ENCODE measurements around the gene LAMA1. TPM values are rescaled to one million over a fixed set of nuclear protein-coding genes. Genes with fewer than 3 reads are reported as not detected.

The LAMA1 gene
- total RNA-seq, 1 experiment from 2014 or later: 11.3 TPM

DNA sequence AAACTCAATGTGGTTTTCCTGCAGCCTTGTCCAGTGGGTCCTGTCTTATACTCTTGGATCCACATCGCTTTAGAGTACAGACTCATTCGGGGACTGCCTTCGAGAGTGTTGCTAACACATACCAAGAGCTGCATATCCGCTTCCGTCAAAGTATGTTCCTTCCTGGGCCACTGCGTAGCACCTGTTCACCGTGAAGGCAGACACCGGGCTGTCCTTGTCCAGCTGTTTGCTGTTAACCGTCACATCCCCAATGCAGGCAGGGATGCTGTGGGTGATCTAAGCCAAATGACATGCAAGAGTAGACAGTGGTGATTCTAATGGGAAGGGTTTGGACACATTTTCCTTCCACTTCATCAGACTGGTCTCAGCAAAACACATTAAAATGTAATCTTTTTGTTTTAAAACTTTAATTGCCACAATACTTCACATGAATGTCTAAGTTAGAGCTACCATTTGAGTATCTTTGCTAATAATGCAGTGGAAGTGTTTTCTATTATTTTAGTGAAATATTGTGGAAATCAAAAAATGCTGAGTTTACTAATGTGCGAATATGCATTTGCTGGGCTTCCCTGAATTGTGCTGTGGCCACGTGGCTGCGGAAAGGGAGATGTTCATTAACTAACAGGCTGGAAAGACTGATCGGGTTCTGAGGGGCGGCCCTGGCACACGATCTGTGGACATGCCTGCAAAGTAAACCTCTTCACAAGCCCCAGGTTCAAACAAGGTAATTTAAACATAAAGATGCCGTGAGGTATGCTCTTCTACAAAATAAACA is 169.1 kb downstream of the LAMA1 start:
- CTCF ChIA-PET: interaction anchor here (0.5 to 1.6 kb wide), 2 partner anchors 26 to 53 kb away, joined by 3 read pairs; no protein-coding TSS in a partner anchor
- POLR2A ChIA-PET: interaction anchor here (0.6 kb wide), 1 partner anchor 97 kb away, joined by 3 read pairs; no protein-coding TSS in a partner anchor
- no peaks in the 10 kb centered on the region for H3K9me3 Mint-ChIP-seq (ENCODE audit: unreplicated experiment)
- TF ChIP-seq, protein P1, sequence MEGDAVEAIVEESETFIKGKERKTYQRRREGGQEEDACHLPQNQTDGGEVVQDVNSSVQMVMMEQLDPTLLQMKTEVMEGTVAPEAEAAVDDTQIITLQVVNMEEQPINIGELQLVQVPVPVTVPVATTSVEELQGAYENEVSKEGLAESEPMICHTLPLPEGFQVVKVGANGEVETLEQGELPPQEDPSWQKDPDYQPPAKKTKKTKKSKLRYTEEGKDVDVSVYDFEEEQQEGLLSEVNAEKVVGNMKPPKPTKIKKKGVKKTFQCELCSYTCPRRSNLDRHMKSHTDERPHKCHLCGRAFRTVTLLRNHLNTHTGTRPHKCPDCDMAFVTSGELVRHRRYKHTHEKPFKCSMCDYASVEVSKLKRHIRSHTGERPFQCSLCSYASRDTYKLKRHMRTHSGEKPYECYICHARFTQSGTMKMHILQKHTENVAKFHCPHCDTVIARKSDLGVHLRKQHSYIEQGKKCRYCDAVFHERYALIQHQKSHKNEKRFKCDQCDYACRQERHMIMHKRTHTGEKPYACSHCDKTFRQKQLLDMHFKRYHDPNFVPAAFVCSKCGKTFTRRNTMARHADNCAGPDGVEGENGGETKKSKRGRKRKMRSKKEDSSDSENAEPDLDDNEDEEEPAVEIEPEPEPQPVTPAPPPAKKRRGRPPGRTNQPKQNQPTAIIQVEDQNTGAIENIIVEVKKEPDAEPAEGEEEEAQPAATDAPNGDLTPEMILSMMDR (IDR thresholded peaks at IDR 0.05; ENCODE audit: unreplicated experiment): no peak
- H3K27me3 Mint-ChIP-seq (ENCODE audit: insufficient read depth, unreplicated experiment): no peaks in the 10 kb centered on the region
- H3K27ac Mint-ChIP-seq (ENCODE audit: low read depth, unreplicated experiment): no peak overlapping the region
- DNase-seq (ENCODE audit: unreplicated experiment): no peak
- H3K4me3 Mint-ChIP-seq (ENCODE audit: unreplicated experiment): no peak overlapping the region
- peaks cover 7% of the 10 kb centered on the region for H3K36me3 Mint-ChIP-seq (ENCODE audit: insufficient read depth, unreplicated experiment)
- H3K4me1 Mint-ChIP-seq (ENCODE audit: insufficient read depth, unreplicated experiment): no peaks in the 10 kb centered on the region
- no TSS peak for BruUV-seq (replicated peaks)
- intact Hi-C loops (cut with micrococcal nuclease): no loop called here

- H3K27ac Mint-ChIP-seq (ENCODE audit: low read depth, unreplicated experiment): no peak overlapping the region
- intact Hi-C loops (cut with micrococcal nuclease): no loop called here
- DNase-seq (ENCODE audit: unreplicated experiment): no peak
- ChIA-PET CTCF (interaction anchor here (0.6 to 1.6 kb wide), 4 partner anchors 26 to 505 kb away, joined by 3 read pairs; no protein-coding TSS in a partner anchor), POLR2A (interaction anchor here (0.9 to 1.8 kb wide), 2 partner anchors 12 to 47 kb away, joined by 6 to 8 read pairs; no protein-coding TSS in a partner anchor)
- H3K9me3 Mint-ChIP-seq (ENCODE audit: unreplicated experiment): no peaks in the 10 kb centered on the region
- no TSS peak for BruUV-seq (replicated peaks)
- no peak overlapping the region for H3K4me3 Mint-ChIP-seq (ENCODE audit: unreplicated experiment)
- H3K36me3 Mint-ChIP-seq (ENCODE audit: insufficient read depth, unreplicated experiment): peaks cover 7% of the 10 kb centered on the region
- no peaks in the 10 kb centered on the region for H3K4me1 Mint-ChIP-seq (ENCODE audit: insufficient read depth, unreplicated experiment)
- H3K27me3 Mint-ChIP-seq (ENCODE audit: insufficient read depth, unreplicated experiment): no peaks in the 10 kb centered on the region
- TF ChIP-seq, protein P1 (IDR thresholded peaks at IDR 0.05; ENCODE audit: unreplicated experiment): no peak
Observed at GRCh38 chr18:6947338-6948030, 170.1 kb downstream of the LAMA1 start.

- BruUV-seq (replicated peaks): no TSS peak
- ChIA-PET POLR2A (no interaction called here), CTCF (interaction anchor here (0.6 to 4.3 kb wide), 4 partner anchors 15 to 220 kb away, joined by 3 to 34 read pairs (median 3); no protein-coding TSS in a partner anchor)
- Mint-ChIP-seq H3K4me1 (ENCODE audit: insufficient read depth, unreplicated experiment) (no peaks in the 10 kb centered on the region), H3K36me3 (ENCODE audit: insufficient read depth, unreplicated experiment) (peaks cover 6% of the 10 kb centered on the region), H3K9me3 (ENCODE audit: unreplicated experiment) (no peaks in the 10 kb centered on the region), H3K27me3 (ENCODE audit: insufficient read depth, unreplicated experiment) (no peaks in the 10 kb centered on the region), H3K4me3 (ENCODE audit: unreplicated experiment) (no peak overlapping the region), H3K27ac (ENCODE audit: low read depth, unreplicated experiment) (no peak overlapping the region)
- no peak for DNase-seq (ENCODE audit: unreplicated experiment)
- TF ChIP-seq, protein P1 (IDR thresholded peaks at IDR 0.05; ENCODE audit: unreplicated experiment): no peak
- intact Hi-C loops (cut with micrococcal nuclease): no loop called here
Observed at GRCh38 chr18:6943143-6943542, 174.5 kb downstream of the LAMA1 start.

- peaks cover 6% of the 10 kb centered on the region for H3K36me3 Mint-ChIP-seq (ENCODE audit: insufficient read depth, unreplicated experiment)
- no TSS peak for BruUV-seq (replicated peaks)
- H3K27ac Mint-ChIP-seq (ENCODE audit: low read depth, unreplicated experiment): no peak overlapping the region
Observed at GRCh38 chr18:6942742-6943141, 174.9 kb downstream of the LAMA1 start.

More at GRCh38 chr18:6942742-6943141, 174.9 kb downstream of the LAMA1 start:
- CTCF ChIA-PET: interaction anchor here (1.0 to 4.3 kb wide), 2 partner anchors 23 to 60 kb away, joined by 3 to 34 read pairs; no protein-coding TSS in a partner anchor
- DNase-seq (ENCODE audit: unreplicated experiment): no peak
- Mint-ChIP-seq H3K4me3 (ENCODE audit: unreplicated experiment) (no peak overlapping the region), H3K9me3 (ENCODE audit: unreplicated experiment) (no peaks in the 10 kb centered on the region), H3K27me3 (ENCODE audit: insufficient read depth, unreplicated experiment) (no peaks in the 10 kb centered on the region), H3K4me1 (ENCODE audit: insufficient read depth, unreplicated experiment) (no peaks in the 10 kb centered on the region)
- POLR2A ChIA-PET: no interaction called here
- TF ChIP-seq, protein P1 (IDR thresholded peaks at IDR 0.05; ENCODE audit: unreplicated experiment): no peak
- intact Hi-C loops (cut with micrococcal nuclease): no loop called here
